Epithelial cell of proximal tubule (primary cell): ENCODE results near the gene CAPNS1. TPM values are rescaled to one million over a fixed set of nuclear protein-coding genes. Genes with fewer than 3 reads are reported as not detected.
"Not testable (repeated sequence)": the region's sequence is repeated elsewhere in the genome, so short reads cannot be mapped to it uniquely, and the experiment has no call there.

Source experiments
- DNase-seq: peaks from one replicate; pipeline ENCODE4 v3.0.0-alpha.2; 2011; ENCODE audit warnings: low read depth
- H3K4me3 ChIP-seq: 2 replicates; pipeline ENCODE4 v1.5.1; 2011; ENCODE audit warnings: low read depth, mild to moderate bottlenecking, low read length
- CTCF ChIP-seq: conservative IDR thresholded peaks from 2 replicates; pipeline ENCODE4 v1.5.1; 2012; ENCODE audit warnings: low read depth, mild to moderate bottlenecking, low read length
- total RNA-seq: library from RNA; depleted of rRNA; stranded (reverse); fragments of >200 nt; gene quantifications from 2 replicates; pipeline ENCODE4 v1.2.3, GENCODE V29; 2015

The CAPNS1 gene
- total RNA-seq, 1 donor from 2014 or later = 267 TPM

- H3K4me3 ChIP-seq = no peak overlapping the region
- no peak for TF ChIP-seq CTCF
- DNase-seq = no peak
Observed at GRCh38 chr19:36121486-36122124, 18.3 kb upstream of the CAPNS1 start.

GRCh38 chr19:36125557-36125956, 14.3 kb upstream of the CAPNS1 start:
- no peak overlapping the region for H3K4me3 ChIP-seq
- no peak for TF ChIP-seq CTCF
- no peak for DNase-seq

GRCh38 chr19:36128392-36128736, 11.5 kb upstream of the CAPNS1 start:
- TF ChIP-seq CTCF = no peak
- no peak for DNase-seq
- peak overlapping the region; percentile 64 for H3K4me3 ChIP-seq

- DNase-seq, H3K4me3 ChIP-seq: not testable (repeated sequence)
Observed at GRCh38 chr19:36131221-36131620, 8.6 kb upstream of the CAPNS1 start.

GRCh38 chr19:36134867-36135266, 5.0 kb upstream of the CAPNS1 start:
- DNase-seq = not testable (repeated sequence)

GRCh38 chr19:36136964-36137686, 2.7 kb upstream of the CAPNS1 start:
- DNase-seq = no peak
- H3K4me3 ChIP-seq = no peak overlapping the region
- no peak for TF ChIP-seq CTCF

More at GRCh38 chr19:36134867-36135266, 5.0 kb upstream of the CAPNS1 start:
- H3K4me3 ChIP-seq = not testable (repeated sequence)

GRCh38 chr19:36139120-36139472, 770 bp upstream of the CAPNS1 start:
- peak overlapping the region; percentile 90 for H3K4me3 ChIP-seq
- no peak for TF ChIP-seq CTCF
- DNase-seq = no peak

GRCh38 chr19:36140304-36141038, 605 bp downstream of the CAPNS1 start:
- no peak for TF ChIP-seq CTCF
- peak overlapping the region; percentile 90 for H3K4me3 ChIP-seq
- DNase-seq = no peak
